Naive thymus-derived CD4-positive, alpha-beta T cell (primary cell): Measurements from ENCODE around the gene NEK10. TPM values are rescaled to one million over a fixed set of nuclear protein-coding genes. Genes with fewer than 3 reads are reported as not detected.
"Not testable (repeated sequence)": the region's sequence is repeated elsewhere in the genome, so short reads cannot be mapped to it uniquely, and the experiment has no call there.

ENCODE experiments used
- ATAC-seq: fragments of 150-1000 bp; cut with Tn5 transposase; 2 replicates; pipeline ENCODE4 v1.10.0; 2021; ENCODE audit warnings: mild to moderate bottlenecking, moderate library complexity
- CTCF ChIA-PET: fragments of 350-600 bp; sonication (Branson Sonifier 250); formaldehyde crosslinking; loops from one replicate; lab custom pipeline; 2021; ENCODE audit warnings: antibody characterized with exemption; lab: Charles Lee
- POLR2A ChIA-PET: fragments of 350-600 bp; sonication (Branson Sonifier 250); formaldehyde crosslinking; loops from one replicate; lab custom pipeline; 2021; ENCODE audit warnings: antibody characterized with exemption, inconsistent platforms; lab: Charles Lee
- DNase-seq, 9 donors: peaks; one replicate each; pipeline versions ENCODE4 v3.0.0 to v3.0.0-alpha.2; 2020 to 2022; ENCODE audit warnings: mixed read lengths in 1 of 9
- H3K27ac ChIP-seq: one replicate; pipeline ENCODE4 v1.7.0; 2013; ENCODE audit warnings: mild to moderate bottlenecking, low read depth, low read length, moderate library complexity
- H3K27me3 ChIP-seq, 2 donors: one replicate each; pipeline ENCODE4 v1.7.0; 2013; ENCODE audit warnings: low read length in 2 of 2, mild to moderate bottlenecking in 2 of 2, moderate library complexity in 2 of 2; ENCODE audit not compliant: control insufficient read depth in 2 of 2, insufficient read depth in 2 of 2
- H3K36me3 ChIP-seq, 3 experiments: 1 replicate in 2 of 3; 2 replicates in 1 of 3; pipeline ENCODE4 v1.7.0; 2013; ENCODE audit warnings: low read length in 3 of 3, mild to moderate bottlenecking in 3 of 3, moderate library complexity in 1 of 3; ENCODE audit not compliant: insufficient read depth in 3 of 3, control insufficient read depth in 2 of 3
- H3K4me1 ChIP-seq, 2 donors: one replicate each; pipeline ENCODE4 v1.7.0; 2013; ENCODE audit warnings: low read length in 2 of 2, mild to moderate bottlenecking in 2 of 2, moderate library complexity in 1 of 2; ENCODE audit not compliant: control insufficient read depth in 2 of 2, insufficient read depth in 2 of 2
- H3K4me3 ChIP-seq: 2 replicates; pipeline ENCODE4 v1.7.0; 2013; ENCODE audit warnings: mild to moderate bottlenecking, low read length
- H3K9me3 ChIP-seq, 3 experiments: 1 replicate in 2 of 3; 2 replicates in 1 of 3; pipeline ENCODE4 v1.7.0; 2013; ENCODE audit warnings: low read length in 3 of 3; ENCODE audit not compliant: control insufficient read depth in 2 of 3
- H3K27ac Mint-ChIP-seq, 9 donors: one replicate each; pipeline ENCODE4 v1.8.0; 2020 to 2022; ENCODE audit warnings: mixed read lengths in 9 of 9, mild to moderate bottlenecking in 8 of 9, moderate library complexity in 5 of 9, inconsistent platforms in 2 of 9
- H3K27me3 Mint-ChIP-seq, 5 donors: one replicate each; pipeline ENCODE4 v1.8.0; 2021 to 2022; ENCODE audit warnings: mixed read lengths in 5 of 5, mild to moderate bottlenecking in 1 of 5
- H3K36me3 Mint-ChIP-seq, 5 donors: one replicate each; pipeline ENCODE4 v1.8.0; 2020 to 2022; ENCODE audit warnings: mixed read lengths in 5 of 5, mild to moderate bottlenecking in 3 of 5, inconsistent platforms in 1 of 5
- H3K4me1 Mint-ChIP-seq, 7 donors: one replicate each; pipeline ENCODE4 v1.8.0; 2020 to 2022; ENCODE audit warnings: mixed read lengths in 7 of 7, mild to moderate bottlenecking in 3 of 7, inconsistent platforms in 1 of 7
- H3K4me3 Mint-ChIP-seq, 10 donors: one replicate each; pipeline ENCODE4 v1.8.0; 2020 to 2022; ENCODE audit warnings: mild to moderate bottlenecking in 10 of 10, mixed read lengths in 10 of 10, moderate library complexity in 6 of 10, inconsistent platforms in 2 of 10
- H3K9me3 Mint-ChIP-seq, 11 donors: one replicate each; pipeline ENCODE4 v1.8.0; 2020 to 2022; ENCODE audit warnings: mixed read lengths in 11 of 11, mild to moderate bottlenecking in 4 of 11, inconsistent platforms in 1 of 11, moderate library complexity in 1 of 11
- intact Hi-C, 2 donors: fragments of 100-400 bp; cut with micrococcal nuclease; formaldehyde crosslinking; loops; one replicate each; pipeline ENCODE4 v1.15.1; 2023
- polyA plus RNA-seq, 2 donors: library from polyadenylated mRNA; unstranded; fragments of 300-500 nt; fragmentation: Illumina TruSeq; gene quantifications; one replicate each; pipeline ENCODE4 v1.2.3, GENCODE V29; 2021
- total RNA-seq, 6 experiments: library from RNA in 5 of 6; stranded (reverse) in 5 of 6; gene quantifications; 1 replicate in 5 of 6; 2 replicates in 1 of 6; pipeline ENCODE4 v1.2.3 and lab custom pipeline; 2021 to 2026

The NEK10 gene
- total and polyA plus RNA-seq, 7 experiments from 2014 or later = 0.64 to 2.0 (median 0.95) TPM; not detected in 2

DNA sequence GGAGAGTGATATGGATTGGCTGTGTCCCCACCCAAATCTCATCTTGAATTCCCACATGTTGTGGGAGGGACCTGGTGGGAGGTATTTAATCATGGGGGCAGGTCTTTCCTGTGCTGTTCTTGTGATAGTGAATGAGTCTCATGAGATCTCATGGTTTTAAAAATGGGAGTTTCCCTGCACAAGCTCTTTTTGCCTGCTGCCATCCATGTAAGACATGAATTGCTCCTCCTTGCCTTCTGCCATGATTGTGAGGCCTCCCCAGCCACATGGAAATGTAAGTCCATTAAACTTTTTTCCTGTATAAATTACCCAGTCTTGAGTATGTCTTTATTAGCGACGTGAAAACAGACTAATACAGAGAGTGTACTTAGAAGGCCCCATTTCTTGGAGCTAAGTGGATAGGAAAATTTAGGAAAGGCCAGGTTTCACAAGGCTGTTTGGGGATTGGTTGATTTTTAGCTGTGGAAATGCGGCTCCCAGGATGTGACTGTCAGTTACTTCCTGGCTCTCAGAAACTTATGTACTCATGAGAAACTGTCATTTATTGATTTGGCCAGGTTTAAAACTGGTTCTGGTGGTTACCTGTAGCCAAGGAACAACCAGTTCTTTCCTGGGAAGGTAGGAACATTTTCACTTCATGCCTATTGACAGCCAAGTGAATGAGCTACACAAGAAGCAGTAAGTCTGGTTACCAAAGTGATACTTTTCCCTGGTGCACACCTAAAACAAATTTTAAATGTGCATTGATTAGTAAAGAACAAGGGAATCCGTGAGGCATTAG lies 40.0 kb downstream of the NEK10 start:
- ATAC-seq, DNase-seq, CTCF ChIA-PET: not testable (repeated sequence)

GRCh38 chr3:27326629-27327545 lies 42.3 kb downstream of the NEK10 start:
- Histone ChIP-seq H3K9me3 (no peaks in the 10 kb centered on the region), H3K4me1 (no peaks in the 10 kb centered on the region), H3K27me3 (no peaks in the 10 kb centered on the region), H3K27ac (no peak overlapping the region), H3K36me3 (no peaks in the 10 kb centered on the region), H3K4me3 (no peak overlapping the region)
- DNase-seq (no peak), ATAC-seq (no peak)
- intact Hi-C loops = no loop called here
- no peaks in the 10 kb centered on the region for H3K27me3 Mint-ChIP-seq
- H3K4me3 Mint-ChIP-seq = no peak overlapping the region
- H3K9me3 Mint-ChIP-seq = peaks cover 0 to 12% (median 6%) of the 10 kb centered on the region in 11 donors
- ChIA-PET CTCF (no interaction called here), POLR2A (no interaction called here)
- peaks cover 0 to 7% (median 7%) of the 10 kb centered on the region in 5 donors for H3K36me3 Mint-ChIP-seq
- H3K4me1 Mint-ChIP-seq = peaks cover 0 to 6% (median 0%) of the 10 kb centered on the region in 7 donors
- no peak overlapping the region for H3K27ac Mint-ChIP-seq

More for the DNA sequence above, 40.0 kb downstream of the NEK10 start:
- intact Hi-C loops, H3K36me3 ChIP-seq, H3K27ac Mint-ChIP-seq, H3K4me1 Mint-ChIP-seq, H3K4me3 Mint-ChIP-seq, H3K27ac ChIP-seq, H3K4me1 ChIP-seq, H3K4me3 ChIP-seq, POLR2A ChIA-PET, H3K27me3 Mint-ChIP-seq, H3K9me3 ChIP-seq, H3K27me3 ChIP-seq: not testable (repeated sequence)
- Mint-ChIP-seq H3K9me3 (peaks cover 0 to 12% (median 6%) of the 10 kb centered on the region in 11 donors), H3K36me3 (peaks cover 0 to 12% (median 7%) of the 10 kb centered on the region in 5 donors)

GRCh38 chr3:27326202-27326601 lies 43.0 kb downstream of the NEK10 start:
- intact Hi-C loops = no loop called here
- ChIA-PET POLR2A (no interaction called here), CTCF (no interaction called here)
- Mint-ChIP-seq H3K4me3 (no peak overlapping the region), H3K27ac (no peak overlapping the region), H3K9me3 (peaks cover 0 to 12% (median 6%) of the 10 kb centered on the region in 11 donors), H3K36me3 (peaks cover 0 to 7% (median 7%) of the 10 kb centered on the region in 5 donors), H3K27me3 (no peaks in the 10 kb centered on the region), H3K4me1 (peaks cover 0 to 6% (median 0%) of the 10 kb centered on the region in 7 donors)
- H3K27ac ChIP-seq = no peak overlapping the region
- no peaks in the 10 kb centered on the region for H3K9me3 ChIP-seq
- ATAC-seq = no peak
- DNase-seq = no peak
- H3K4me3 ChIP-seq = no peak overlapping the region
- H3K4me1 ChIP-seq = no peaks in the 10 kb centered on the region
- no peaks in the 10 kb centered on the region for H3K27me3 ChIP-seq
- no peaks in the 10 kb centered on the region for H3K36me3 ChIP-seq

DNA sequence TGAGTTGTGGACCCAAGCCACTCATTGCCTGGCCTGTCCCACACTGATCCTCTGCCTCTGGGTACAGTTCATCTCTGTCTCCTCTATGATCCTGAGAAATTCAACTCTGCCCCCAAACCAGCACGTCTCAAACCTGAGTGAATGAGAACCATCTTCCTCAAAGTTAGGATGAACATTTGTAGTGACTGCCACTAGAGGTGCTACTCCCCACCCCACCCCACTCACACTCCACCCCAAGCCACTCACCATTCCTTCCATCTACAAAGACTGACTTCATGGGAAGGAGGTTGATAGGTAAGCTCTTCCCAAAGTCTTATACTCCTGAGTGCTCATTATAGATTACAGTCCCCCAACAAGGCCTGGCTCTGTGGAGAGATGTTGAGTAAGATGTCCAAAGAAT lies 43.8 kb downstream of the NEK10 start:
- H3K36me3 Mint-ChIP-seq = peaks cover 0 to 7% (median 7%) of the 10 kb centered on the region in 5 donors
- H3K27ac Mint-ChIP-seq = peak overlapping the region in 1 of 9 donors; percentile 16

DNA sequence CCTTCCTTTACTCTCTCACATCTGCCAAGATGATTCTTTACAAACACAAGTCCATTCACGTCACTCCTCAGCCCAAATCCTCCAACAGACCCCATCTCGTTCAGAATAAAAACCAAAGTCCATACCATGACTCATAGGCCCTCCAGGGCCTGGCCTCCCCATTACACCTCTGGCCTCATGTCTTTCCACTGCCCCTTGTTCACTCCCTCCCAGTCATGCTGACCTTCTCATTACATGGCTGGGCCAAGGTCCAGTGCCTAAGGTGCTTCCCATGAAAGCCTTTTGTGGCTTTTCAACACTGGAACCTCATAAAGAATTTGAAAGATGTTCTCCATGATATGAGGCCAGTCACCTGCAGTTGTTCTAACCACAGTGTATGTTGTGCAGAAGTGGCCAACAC lies 44.5 kb downstream of the NEK10 start:
- Histone ChIP-seq H3K36me3 (no peaks in the 10 kb centered on the region), H3K4me3 (no peak overlapping the region), H3K9me3 (no peaks in the 10 kb centered on the region), H3K27me3 (no peaks in the 10 kb centered on the region), H3K27ac (no peak overlapping the region), H3K4me1 (no peaks in the 10 kb centered on the region)
- Mint-ChIP-seq H3K27me3 (no peaks in the 10 kb centered on the region), H3K4me1 (peaks cover 0 to 6% (median 0%) of the 10 kb centered on the region in 7 donors), H3K27ac (no peak overlapping the region), H3K4me3 (no peak overlapping the region), H3K36me3 (peaks cover 0 to 7% (median 7%) of the 10 kb centered on the region in 5 donors), H3K9me3 (peaks cover 0 to 12% (median 6%) of the 10 kb centered on the region in 11 donors)
- intact Hi-C loops = no loop called here
- no peak for ATAC-seq
- ChIA-PET POLR2A (no interaction called here), CTCF (interaction anchor here (0.6 to 0.7 kb wide), 2 partner anchors 9 to 382 kb away, joined by 3 read pairs; no protein-coding TSS in a partner anchor)
- DNase-seq = no peak

More for the DNA sequence above, 43.8 kb downstream of the NEK10 start:
- Mint-ChIP-seq H3K9me3 (peaks cover 0 to 12% (median 6%) of the 10 kb centered on the region in 11 donors), H3K4me3 (no peak overlapping the region), H3K4me1 (peaks cover 0 to 6% (median 0%) of the 10 kb centered on the region in 7 donors), H3K27me3 (no peaks in the 10 kb centered on the region)
- no peaks in the 10 kb centered on the region for H3K27me3 ChIP-seq
- H3K4me3 ChIP-seq = no peak overlapping the region
- ChIA-PET POLR2A (no interaction called here), CTCF (interaction anchor here (0.6 to 0.7 kb wide), 2 partner anchors 9 to 381 kb away, joined by 3 read pairs; no protein-coding TSS in a partner anchor)
- no peak for ATAC-seq
- no peak overlapping the region for H3K27ac ChIP-seq
- no peaks in the 10 kb centered on the region for H3K4me1 ChIP-seq
- intact Hi-C loops = no loop called here
- no peak for DNase-seq
- no peaks in the 10 kb centered on the region for H3K9me3 ChIP-seq
- no peaks in the 10 kb centered on the region for H3K36me3 ChIP-seq

- peaks cover 0 to 6% (median 0%) of the 10 kb centered on the region in 7 donors for H3K4me1 Mint-ChIP-seq
- H3K36me3 Mint-ChIP-seq = peaks cover 0 to under 1% (median under 1%) of the 10 kb centered on the region in 5 donors
- Histone ChIP-seq H3K36me3 (no peaks in the 10 kb centered on the region), H3K4me1 (no peaks in the 10 kb centered on the region), H3K4me3 (no peak overlapping the region), H3K27me3 (no peaks in the 10 kb centered on the region), H3K9me3 (no peaks in the 10 kb centered on the region), H3K27ac (no peak overlapping the region)
- ATAC-seq (no peak), DNase-seq (no peak)
- ChIA-PET POLR2A (no interaction called here), CTCF (no interaction called here)
- intact Hi-C loops = no loop called here
- peaks cover 0 to 1% (median 0%) of the 10 kb centered on the region in 11 donors for H3K9me3 Mint-ChIP-seq
- H3K4me3 Mint-ChIP-seq = no peak overlapping the region
- H3K27ac Mint-ChIP-seq = no peak overlapping the region
- no peaks in the 10 kb centered on the region for H3K27me3 Mint-ChIP-seq
Observed at GRCh38 chr3:27323087-27323570, 46.1 kb downstream of the NEK10 start.
